ENCODE measurements around the gene MAPK7. TPM values are rescaled to one million over a fixed set of nuclear protein-coding genes. Genes with fewer than 3 reads are reported as not detected.

Gene MAPK7
- total RNA-seq, 1 donor from 2014 or later = 5.2 TPM

GRCh38 chr17:19414396-19415280 lies 36.3 kb downstream of the MAPK7 start:
- DNase-seq (ENCODE audit: low read depth) = no peak

- no peak for DNase-seq (ENCODE audit: low read depth)
Observed at GRCh38 chr17:19415311-19415710, 37.0 kb downstream of the MAPK7 start.

DNA sequence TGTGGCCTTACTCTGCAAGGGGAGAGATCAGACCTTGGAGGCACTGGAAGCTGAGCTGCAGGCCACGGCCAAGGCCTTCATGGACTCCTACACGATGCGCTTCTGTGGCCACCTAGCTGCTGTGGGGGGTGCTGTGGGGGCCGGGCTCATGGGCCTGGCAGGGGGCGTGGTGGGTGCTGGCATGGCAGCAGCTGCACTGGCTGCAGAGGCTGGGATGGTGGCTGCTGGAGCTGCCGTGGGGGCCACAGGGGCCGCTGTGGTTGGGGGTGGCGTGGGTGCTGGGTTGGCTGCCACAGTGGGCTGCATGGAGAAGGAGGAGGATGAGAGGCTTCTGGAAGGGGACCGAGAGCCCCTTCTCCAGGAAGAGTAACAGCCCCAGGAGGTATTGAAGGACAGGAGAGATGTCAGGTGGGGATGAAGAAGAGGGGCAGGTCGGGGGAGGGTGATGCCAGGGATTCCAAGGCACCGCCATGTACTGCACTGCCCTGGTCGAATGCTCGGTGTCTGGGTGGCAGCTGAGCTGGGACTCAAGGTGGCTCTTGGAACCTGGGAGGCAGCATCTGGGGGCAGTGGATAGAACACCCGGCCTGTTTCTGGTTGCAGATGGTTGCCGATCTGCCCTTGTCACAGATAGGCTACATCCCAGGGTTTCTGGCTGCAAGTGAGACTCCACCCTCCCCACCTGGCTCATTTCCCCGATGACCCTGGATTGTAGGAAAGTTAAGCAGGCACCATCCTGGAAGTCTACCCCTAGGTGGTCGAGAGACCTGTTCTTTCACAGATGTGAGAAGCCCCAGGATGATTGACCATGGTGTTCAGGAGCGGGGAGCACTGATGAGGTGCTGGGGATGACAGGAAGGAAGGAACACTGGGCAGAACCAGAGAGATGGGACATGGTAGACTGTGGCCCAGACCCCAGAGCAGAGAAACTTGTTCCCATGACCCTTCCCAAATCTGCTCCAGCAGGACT lies 37.8 kb downstream of the MAPK7 start:
- DNase-seq (ENCODE audit: low read depth) = no peak

- DNase-seq (ENCODE audit: low read depth) = no peak
Observed at GRCh38 chr17:19417611-19418010, 39.3 kb downstream of the MAPK7 start.

DNA sequence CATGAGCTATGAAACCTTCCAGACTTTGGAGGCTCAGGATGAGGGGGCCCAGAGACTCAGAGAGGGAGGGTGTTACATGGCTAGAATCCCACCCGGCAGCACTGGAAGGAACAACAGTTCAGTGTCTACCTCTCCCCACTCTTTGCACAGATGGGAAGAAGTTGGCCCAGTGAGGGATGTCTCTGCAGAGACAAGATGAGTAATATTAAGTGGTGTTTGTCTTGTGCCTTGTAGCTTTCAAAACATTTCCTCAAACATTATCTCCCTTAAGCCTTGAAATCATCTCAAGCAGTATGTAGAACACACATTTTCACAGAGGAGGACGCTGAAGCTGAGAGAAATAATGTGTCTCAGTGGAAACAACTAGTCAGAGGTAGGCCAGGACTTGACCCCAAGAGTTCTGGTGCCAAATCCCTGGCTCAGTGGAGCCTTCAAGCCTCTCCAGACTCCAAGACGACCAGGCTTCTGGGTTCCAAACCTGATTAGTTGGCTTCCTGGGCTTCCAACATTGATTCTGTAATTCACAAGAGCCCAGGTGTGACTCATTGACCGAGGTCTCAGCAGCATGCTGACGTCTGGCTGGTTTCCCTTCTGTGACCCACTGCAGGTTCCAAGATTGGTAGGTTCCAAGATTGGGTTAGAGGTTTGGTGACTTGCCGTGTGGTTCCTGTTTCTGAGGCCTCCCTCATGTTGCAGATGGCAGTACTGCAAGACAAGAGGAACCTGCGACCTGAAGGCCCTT lies 40.1 kb downstream of the MAPK7 start:
- no peak for DNase-seq (ENCODE audit: low read depth)

DNA sequence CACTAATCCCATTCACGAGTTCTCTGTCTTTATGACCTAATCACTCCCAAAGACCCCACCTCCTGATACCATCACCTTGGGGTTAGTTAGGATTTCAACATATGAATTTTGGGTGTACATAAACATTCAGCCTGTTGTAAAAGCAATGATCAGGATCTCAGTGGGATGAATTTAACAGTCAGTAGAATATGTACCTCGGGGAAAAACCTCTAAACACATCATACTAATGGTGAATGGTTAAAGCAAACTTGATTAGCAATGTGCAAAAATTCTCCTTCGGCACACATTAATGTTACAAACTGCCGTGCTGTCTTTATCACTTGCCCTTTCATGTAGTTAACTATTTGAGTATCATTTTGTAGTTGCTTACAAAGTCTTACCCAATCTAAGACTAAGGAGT lies 42.9 kb downstream of the MAPK7 start:
- no peak for DNase-seq (ENCODE audit: low read depth)

GRCh38 chr17:19421926-19422325 lies 43.6 kb downstream of the MAPK7 start:
- no peak for DNase-seq (ENCODE audit: low read depth)

GRCh38 chr17:19424934-19425868 lies 46.9 kb downstream of the MAPK7 start:
- DNase-seq (ENCODE audit: low read depth) = no peak

GRCh38 chr17:19426631-19427030 lies 48.3 kb downstream of the MAPK7 start:
- no peak for DNase-seq (ENCODE audit: low read depth)

GRCh38 chr17:19431691-19432090 lies 53.4 kb downstream of the MAPK7 start:
- no peak for DNase-seq (ENCODE audit: low read depth)

MicroRNAs within 50 kb of the gene (microRNA counts, 767-probe panel; counts per million panel counts)
- not detected for microRNA hsa-miR-1180

Small RNAs within 50 kb of the gene (microRNA-seq; reads per million reads assigned to microRNA genes)
- 300 reads per million, percentile 67 among the genes with 10 or more reads in this experiment for gene MIR1180

Other genes starting within 250 kb of the MAPK7 start
- 6.4 and 7.5 TPM in 2 replicates for gene EPN2, start 141.1 kb upstream of the MAPK7 start, total RNA-seq
- gene B9D1, start 15.8 kb upstream of the MAPK7 start, total RNA-seq = 13.9 and 14.0 TPM in 2 replicates
- 8.9 and 15.7 TPM in 2 replicates for gene MFAP4, start 8.7 kb downstream of the MAPK7 start, total RNA-seq
- 0.05 TPM in 1 of 2 replicates, not detected in the other for gene RNF112, start 32.7 kb downstream of the MAPK7 start, total RNA-seq
- 0.24 and 2.2 TPM in 2 replicates for gene SLC47A1, start 155.4 kb downstream of the MAPK7 start, total RNA-seq

Data from myocyte (in vitro differentiated cells).